H1 (cell line): Measurements from ENCODE around the gene SORBS1. TPM values are rescaled to one million over a fixed set of nuclear protein-coding genes. Genes with fewer than 3 reads are reported as not detected.

ENCODE experiments used
- CTCF ChIA-PET: fragments of 300-600 bp; sonication (Branson Sonifier 250); formaldehyde crosslinking; loops from one replicate; lab custom pipeline; 2021; ENCODE audit not compliant: partially characterized antibody; lab: Charles Lee
- POLR2A ChIA-PET: fragments of 300-600 bp; sonication (Branson Sonifier 250); formaldehyde crosslinking; loops from one replicate; lab custom pipeline; 2021; ENCODE audit warnings: inconsistent platforms; ENCODE audit not compliant: partially characterized antibody; lab: Charles Lee
- DNase-seq, 2 experiments: peaks; one replicate each; pipeline versions ENCODE4 v3.0.0 to v3.0.0-alpha.2; 2010 to 2022; ENCODE audit warnings: low spot score in 2 of 2, low read depth in 1 of 2, mixed read lengths in 1 of 2
- FAIRE-seq: peaks from 2 replicates; lab custom pipeline; 2011; peaks lifted over from hg19 to GRCh38; lab: Jason Lieb, UNC
- H2AFZ ChIP-seq: 2 replicates; pipeline ENCODE4 v1.8.1; 2012; ENCODE audit warnings: low read length, inconsistent platforms
- H2AK5ac ChIP-seq: 2 replicates; pipeline ENCODE4 v1.6.1; 2013; ENCODE audit warnings: low read depth, low read length
- H2BK120ac ChIP-seq: replicated peaks from 2 replicates; pipeline ENCODE3; 2013; ENCODE audit warnings: low read depth, low read length, inconsistent platforms
- H2BK12ac ChIP-seq: 2 replicates; pipeline ENCODE4 v1.6.1; 2013; ENCODE audit warnings: low read depth, low read length
- H2BK15ac ChIP-seq: 2 replicates; pipeline ENCODE4 v1.6.1; 2013; ENCODE audit warnings: low read length
- H2BK20ac ChIP-seq: 2 replicates; pipeline ENCODE4 v1.6.1; 2013; ENCODE audit warnings: low read length
- H2BK5ac ChIP-seq: 2 replicates; pipeline ENCODE4 v1.6.1; 2013; ENCODE audit warnings: low read depth, low read length
- H3K14ac ChIP-seq: 2 replicates; pipeline ENCODE4 v1.6.1; 2013; ENCODE audit warnings: inconsistent platforms; ENCODE audit not compliant: insufficient read length
- H3K18ac ChIP-seq: 2 replicates; pipeline ENCODE4 v1.6.1; 2013; ENCODE audit warnings: low read length; ENCODE audit errors: extremely low read depth
- H3K23ac ChIP-seq: 2 replicates; pipeline ENCODE4 v1.6.1; 2013; ENCODE audit warnings: inconsistent platforms; ENCODE audit not compliant: insufficient read length
- H3K23me2 ChIP-seq: 2 replicates; pipeline ENCODE4 v1.6.1; 2013; ENCODE audit warnings: low read depth, low read length
- H3K27ac ChIP-seq: 2 replicates; pipeline ENCODE4 v1.6.1; 2011; ENCODE audit warnings: low read depth, low read length, inconsistent platforms
- H3K27me3 ChIP-seq, 4 experiments: replicated peaks in 1 of 4; 1 replicate in 1 of 4; 2 replicates in 3 of 4; pipeline versions ENCODE4 v1.6.1 to v1.8.1; 2011 to 2013; ENCODE audit warnings: low read length in 3 of 4, mild to moderate bottlenecking in 3 of 4, inconsistent platforms in 2 of 4, mixed read lengths in 2 of 4, moderate library complexity in 1 of 4; ENCODE audit not compliant: control insufficient read depth in 3 of 4, insufficient read depth in 3 of 4; ENCODE audit errors: extremely low read depth in 1 of 4
- H3K36me3 ChIP-seq, 4 experiments: 2 replicates each; pipeline versions ENCODE4 v1.6.1 to v1.8.1; 2011 to 2013; ENCODE audit warnings: mild to moderate bottlenecking in 4 of 4, low read length in 3 of 4, moderate library complexity in 2 of 4, control low read depth in 1 of 4, inconsistent platforms in 1 of 4; ENCODE audit not compliant: insufficient read depth in 4 of 4, control insufficient read depth in 2 of 4
- H3K4ac ChIP-seq: replicated peaks from 2 replicates; pipeline ENCODE3; 2013; ENCODE audit warnings: low read length, low read depth, mixed read lengths, inconsistent platforms; ENCODE audit not compliant: insufficient read length
- H3K4me1 ChIP-seq, 4 experiments: replicated peaks in 1 of 4; 1 replicate in 1 of 4; 2 replicates in 3 of 4; pipeline versions ENCODE4 v1.6.1 to v1.8.1; 2011 to 2013; ENCODE audit warnings: low read length in 3 of 4, inconsistent platforms in 2 of 4, mixed read lengths in 1 of 4; ENCODE audit not compliant: insufficient read depth in 4 of 4, control insufficient read depth in 3 of 4
- H3K4me2 ChIP-seq, 2 experiments: 2 replicates each; pipeline versions ENCODE4 v1.6.1 to v1.8.1; 2011 to 2013; ENCODE audit warnings: low read depth in 2 of 2, low read length in 2 of 2, control low read depth in 1 of 2, inconsistent platforms in 1 of 2, mild to moderate bottlenecking in 1 of 2; ENCODE audit not compliant: insufficient read depth in 1 of 2
- H3K4me3 ChIP-seq, 4 experiments: fragments of 200-600, 300-600 bp in 1 of 4; sonication (generic), shearing (Covaris generic), sonication (Bioruptor Twin) in 1 of 4; 2 replicates each; pipeline versions ENCODE4 v1.5.1 to v1.8.1; 2011 to 2016; ENCODE audit warnings: low read length in 4 of 4, low read depth in 3 of 4, control low read depth in 2 of 4, inconsistent platforms in 2 of 4, mild to moderate bottlenecking in 2 of 4, mixed read lengths in 1 of 4, moderate library complexity in 1 of 4; ENCODE audit not compliant: insufficient read depth in 2 of 4; ENCODE audit errors: extremely low read depth in 1 of 4
- H3K56ac ChIP-seq: replicated peaks from 2 replicates; pipeline ENCODE3; 2013; ENCODE audit warnings: low read depth, mild to moderate bottlenecking, mixed read lengths, low read length, inconsistent platforms; ENCODE audit not compliant: insufficient read length
- H3K79me1 ChIP-seq: 2 replicates; pipeline ENCODE4 v1.6.1; 2013; ENCODE audit warnings: low read depth, low read length, control low read depth
- H3K79me2 ChIP-seq, 2 experiments: 2 replicates each; pipeline versions ENCODE4 v1.6.1 to v1.8.1; 2012 to 2013; ENCODE audit warnings: low read length in 2 of 2, mild to moderate bottlenecking in 2 of 2, inconsistent platforms in 1 of 2; ENCODE audit not compliant: insufficient read depth in 2 of 2, control insufficient read depth in 1 of 2
- H3K9ac ChIP-seq, 4 experiments: replicated peaks in 1 of 4; 1 replicate in 1 of 4; 2 replicates in 3 of 4; pipeline versions ENCODE4 v1.6.1 to v1.8.1; 2011 to 2013; ENCODE audit warnings: low read depth in 3 of 4, low read length in 3 of 4, control low read depth in 2 of 4, mild to moderate bottlenecking in 2 of 4, moderate library complexity in 2 of 4, inconsistent platforms in 1 of 4; ENCODE audit errors: extremely low read depth in 1 of 4
- H3K9me3 ChIP-seq, 2 experiments: 2 replicates each; pipeline versions ENCODE4 v1.6.1 to v1.8.1; 2012 to 2013; ENCODE audit warnings: mild to moderate bottlenecking in 2 of 2, moderate library complexity in 2 of 2, control low read depth in 1 of 2, inconsistent platforms in 1 of 2, low read depth in 1 of 2, low read length in 1 of 2, mixed read lengths in 1 of 2; ENCODE audit not compliant: insufficient read depth in 2 of 2
- H4K20me1 ChIP-seq, 2 experiments: replicated peaks in 1 of 2; 2 replicates each; pipeline versions ENCODE3 to v1.8.1; 2011 to 2013; ENCODE audit warnings: inconsistent platforms in 2 of 2, low read length in 2 of 2, mild to moderate bottlenecking in 1 of 2; ENCODE audit not compliant: insufficient read depth in 2 of 2, control insufficient read depth in 1 of 2
- H4K5ac ChIP-seq: 2 replicates; pipeline ENCODE4 v1.6.1; 2013; ENCODE audit warnings: low read length, low read depth, mixed read lengths, inconsistent platforms; ENCODE audit not compliant: insufficient read length
- H4K8ac ChIP-seq: 2 replicates; pipeline ENCODE4 v1.8.0; 2013; ENCODE audit warnings: mild to moderate bottlenecking, moderate library complexity, low read length, inconsistent platforms; ENCODE audit not compliant: insufficient read depth; ENCODE audit errors: extremely low read depth
- H4K91ac ChIP-seq: replicated peaks from 2 replicates; pipeline ENCODE3; 2013; ENCODE audit warnings: low read length, mixed read lengths, inconsistent platforms; ENCODE audit not compliant: insufficient read length
- CEBPB ChIP-seq: IDR thresholded peaks from 2 replicates; pipeline ENCODE4 v1.6.1; 2012; ENCODE audit warnings: low read depth, low read length
- FOSL1 ChIP-seq: IDR thresholded peaks from 2 replicates; pipeline ENCODE4 v1.6.1; 2011; ENCODE audit warnings: mild to moderate bottlenecking, low read depth, low read length, moderate library complexity; ENCODE audit not compliant: insufficient read depth
- HDAC2 ChIP-seq, 2 experiments: fragments of 300-600 bp in 1 of 2; sonication (generic) in 1 of 2; IDR thresholded peaks; 2 replicates each; pipeline ENCODE4 v1.6.1; 2011 to 2012; ENCODE audit warnings: low read depth in 2 of 2, low read length in 2 of 2, mild to moderate bottlenecking in 2 of 2, moderate library complexity in 2 of 2, borderline replicate concordance in 1 of 2, inconsistent platforms in 1 of 2
- POLR2A ChIP-seq, 2 experiments: IDR thresholded peaks; 1 replicate in 1 of 2; 2 replicates in 1 of 2; pipeline ENCODE4 v1.6.1; 2011; ENCODE audit warnings: low read depth in 2 of 2, low read length in 2 of 2, mild to moderate bottlenecking in 2 of 2; ENCODE audit errors: control extremely low read depth in 1 of 2
- TCF12 ChIP-seq: IDR thresholded peaks from 2 replicates; pipeline ENCODE4 v1.6.1; 2011; ENCODE audit warnings: low read depth, mild to moderate bottlenecking, low read length
- WGBS, 2 experiments: shearing (Covaris generic) in 1 of 2; methylation state at CpG; one replicate each; pipeline versions ENCODE4 v1.1.6 to v1.1.7; 2013 to 2015; ENCODE audit warnings: low lambda C conversion rate in 2 of 2, mixed read lengths in 2 of 2, inconsistent platforms in 1 of 2, low coverage in 1 of 2, missing lambda C conversion rate in 1 of 2; ENCODE audit not compliant: insufficient replicate concordance in 2 of 2, insufficient coverage in 1 of 2, insufficient read length in 1 of 2; ENCODE audit errors: extremely low coverage in 1 of 2, missing lambda C conversion rate in 1 of 2; 5-methylcytosine and 5-hydroxymethylcytosine counted together
- polyA plus RNA-seq, 7 experiments: library from polyadenylated mRNA; depleted of rRNA in 3 of 7; stranded (reverse) in 5 of 7; unstranded in 2 of 7; fragments of >200 nt in 5 of 7; fragments of 200-250 nt in 2 of 7; gene quantifications; 1 replicate in 5 of 7; 2 replicates in 1 of 7; 4 replicates in 1 of 7; pipeline versions ENCODE4 v1.2.1 to v1.2.3, GENCODE V29; 2011 to 2013; ENCODE audit warnings: missing spikeins in 2 of 7, mixed read lengths in 2 of 7
- total RNA-seq: library from RNA; stranded (reverse); fragmentation: NEBNext Ultra II Directional; extraction: Animal tissue kit (Norgen Biotek cat#: 25700); gene quantifications from 2 replicates; pipeline ENCODE4 v1.2.1, GENCODE V29; 2021

Gene SORBS1
- total and polyA plus RNA-seq, 2 of the 8 experiments (the other 6 are each of a cell fraction or from before 2014, with no cell fraction given) = 16.0 to 35.0 TPM

DNA sequence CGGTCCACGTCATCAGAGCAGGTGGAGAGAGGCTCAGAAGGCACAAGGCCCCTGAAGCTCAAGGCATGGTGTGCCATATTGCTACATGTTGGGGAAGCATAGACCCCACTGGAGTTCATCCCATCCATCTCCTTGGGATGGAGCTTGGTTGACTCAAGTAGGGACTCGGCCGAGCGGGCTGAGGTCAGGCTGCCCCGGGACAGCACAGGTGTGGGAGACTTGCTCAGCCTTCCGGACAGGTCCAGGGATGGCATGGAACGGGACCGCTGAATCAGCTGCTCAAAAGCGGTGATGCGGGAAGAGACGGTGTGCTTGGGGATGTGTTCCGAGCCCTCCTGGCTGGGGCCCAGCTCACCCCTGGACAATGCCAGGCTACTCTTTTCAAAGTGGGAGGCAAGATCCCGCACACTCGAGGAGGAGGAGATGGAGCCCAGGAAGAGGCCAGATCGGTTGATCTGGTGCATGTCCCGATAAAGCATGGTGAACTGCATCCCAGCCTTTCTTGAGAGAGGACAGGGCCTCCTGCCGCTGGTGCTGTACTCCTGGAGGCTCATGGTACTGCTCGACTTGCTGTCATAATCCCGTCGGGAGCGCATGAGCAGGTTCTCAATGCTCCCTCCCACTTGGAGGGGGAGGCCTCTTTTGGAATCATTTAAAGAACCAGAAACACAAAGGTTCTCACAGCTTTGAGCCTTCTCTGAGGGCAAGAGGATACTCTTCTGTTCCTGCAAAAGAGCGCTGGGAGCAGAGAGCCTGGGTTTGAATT lies 204.8 kb downstream of the SORBS1 start:
- ChIA-PET CTCF (interaction anchor here (0.9 to 14.2 kb wide), 7 partner anchors 8 to 154 kb away, joined by 3 to 363 read pairs (median 8); no protein-coding TSS in a partner anchor), POLR2A (no interaction called here)
- Histone ChIP-seq H2BK12ac (no peak overlapping the region), H2BK5ac (no peak overlapping the region), H3K4me3 (no peak overlapping the region), H4K8ac (no peak overlapping the region; the same call in 1 of the 2 replicates), H3K27me3 (no peaks in the 10 kb centered on the region), H3K18ac (no peak overlapping the region), H2BK20ac (no peak overlapping the region), H3K4ac (no peak overlapping the region), H3K27ac (no peak overlapping the region), H2AFZ (no peak overlapping the region), H4K91ac (no peak overlapping the region), H3K9me3 (no peaks in the 10 kb centered on the region), H3K23me2 (no peaks in the 10 kb centered on the region), H3K56ac (no peak overlapping the region), H3K14ac (no peak overlapping the region), H3K79me2 (no peaks in the 10 kb centered on the region), H3K79me1 (no peaks in the 10 kb centered on the region), H3K4me2 (no peak overlapping the region), H4K20me1 (no peaks in the 10 kb centered on the region), H3K36me3 (peaks cover 0 to 12% (median 0%) of the 10 kb centered on the region in 4 experiments; a peak in 3 of 8 replicates), H2BK15ac (no peak overlapping the region), H2BK120ac (no peak overlapping the region), H3K9ac (no peak overlapping the region), H3K23ac (no peak overlapping the region), H3K4me1 (no peaks in the 10 kb centered on the region; a peak in 1 of 7 replicates), H2AK5ac (no peak overlapping the region), H4K5ac (no peak overlapping the region)
- no peak for FAIRE-seq
- WGBS, 2 experiments = 91% methylated on average over 22 of the region's 23 CpGs; no CpG with 5 or more reads in 1 of the 2 experiments
- DNase-seq = no peak
- TF ChIP-seq HDAC2 (IDR thresholded peaks at IDR 0.05; ENCODE audit: borderline replicate concordance in 1 of 2, low read depth in 2 of 2, low read length in 2 of 2) (no peak), POLR2A (IDR thresholded peaks at IDR 0.05; ENCODE audit: control extremely low read depth in 1 of 2, low read depth in 2 of 2, low read length in 2 of 2) (no peak), FOSL1 (no peak), TCF12 (no peak), CEBPB (no peak)
